OCI-LY1 (cell line): ENCODE measurements around the gene NAA16.

Experiments used
- CTCF ChIP-seq: fragments of 200-600 bp; sonication (generic), shearing (Covaris generic); IDR thresholded peaks from 2 replicates; pipeline ENCODE4 v1.5.1; 2017; ENCODE audit warnings: mild to moderate bottlenecking, antibody characterized with exemption, low read length, moderate library complexity, mixed read lengths
- EZH2 ChIP-seq: fragments of 200-600 bp; sonication (generic), shearing (Covaris generic); IDR thresholded peaks from 2 replicates; pipeline ENCODE4 v1.8.0; 2017; ENCODE audit warnings: borderline replicate concordance, mixed run types, mild to moderate bottlenecking, antibody characterized with exemption, low read length, moderate library complexity, mixed read lengths

- no peak for TF ChIP-seq CTCF
- TF ChIP-seq EZH2: no peak
Measured at GRCh38 chr13:41284512-41285288, 26.4 kb upstream of the NAA16 start.
